HCEC 1CT (cell line): ENCODE data around the gene NDE1.
"Not testable (repeated sequence)": the region's sequence is repeated elsewhere in the genome, so short reads cannot be mapped to it uniquely, and the experiment has no call there.

Experiments
- DNase-seq: peaks from one replicate; pipeline ENCODE4 v3.0.0-alpha.2; 2017

NDE1 gene

DNA sequence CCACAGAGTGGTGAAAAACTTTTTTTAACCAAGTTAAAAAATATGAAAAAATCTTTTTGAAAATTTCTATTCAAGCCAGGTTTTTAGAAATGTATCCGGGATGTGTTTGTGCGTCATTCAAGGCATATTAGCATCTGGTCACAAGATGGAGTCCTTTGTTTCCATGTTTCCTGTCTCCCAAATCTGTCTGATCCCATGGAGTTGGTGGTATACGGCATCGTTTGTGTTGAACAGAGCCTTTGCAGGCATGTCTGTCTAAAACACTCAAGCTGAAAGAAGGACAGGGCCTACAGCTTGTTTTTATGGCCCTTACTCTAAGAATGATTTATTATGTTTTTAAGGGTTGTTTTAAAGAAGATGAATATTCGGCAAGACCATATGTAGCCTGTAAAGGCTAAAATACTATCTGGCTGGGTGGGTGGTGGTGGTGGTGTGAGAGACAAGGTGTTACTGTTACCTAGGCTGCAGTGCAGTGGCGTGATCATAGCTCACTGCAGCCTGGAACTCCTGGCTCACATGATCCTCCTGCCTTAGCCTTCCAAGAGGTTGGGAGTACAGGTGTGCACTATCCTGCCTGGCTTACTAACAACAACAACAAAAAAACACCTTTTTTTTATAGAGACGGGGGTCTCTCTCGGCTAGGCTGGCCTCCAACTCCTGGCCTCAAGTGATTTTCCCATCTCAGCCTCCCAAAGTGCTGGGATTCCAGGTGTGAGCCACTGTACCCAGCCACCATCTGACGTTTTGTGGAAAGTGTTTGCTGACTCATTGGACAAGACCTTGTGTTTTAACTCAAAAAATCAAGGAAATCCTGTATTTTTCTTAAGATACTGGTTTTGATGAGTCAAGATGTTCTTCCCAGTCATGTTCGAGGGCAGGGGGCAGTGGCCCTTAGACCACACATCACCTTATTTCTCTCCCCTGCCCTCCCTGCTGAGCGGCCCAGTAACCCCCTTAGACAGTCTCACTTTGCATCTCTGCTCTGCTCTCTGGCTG lies 52.2 kb downstream of the NDE1 start:
- DNase-seq: peak; percentile 59

DNA sequence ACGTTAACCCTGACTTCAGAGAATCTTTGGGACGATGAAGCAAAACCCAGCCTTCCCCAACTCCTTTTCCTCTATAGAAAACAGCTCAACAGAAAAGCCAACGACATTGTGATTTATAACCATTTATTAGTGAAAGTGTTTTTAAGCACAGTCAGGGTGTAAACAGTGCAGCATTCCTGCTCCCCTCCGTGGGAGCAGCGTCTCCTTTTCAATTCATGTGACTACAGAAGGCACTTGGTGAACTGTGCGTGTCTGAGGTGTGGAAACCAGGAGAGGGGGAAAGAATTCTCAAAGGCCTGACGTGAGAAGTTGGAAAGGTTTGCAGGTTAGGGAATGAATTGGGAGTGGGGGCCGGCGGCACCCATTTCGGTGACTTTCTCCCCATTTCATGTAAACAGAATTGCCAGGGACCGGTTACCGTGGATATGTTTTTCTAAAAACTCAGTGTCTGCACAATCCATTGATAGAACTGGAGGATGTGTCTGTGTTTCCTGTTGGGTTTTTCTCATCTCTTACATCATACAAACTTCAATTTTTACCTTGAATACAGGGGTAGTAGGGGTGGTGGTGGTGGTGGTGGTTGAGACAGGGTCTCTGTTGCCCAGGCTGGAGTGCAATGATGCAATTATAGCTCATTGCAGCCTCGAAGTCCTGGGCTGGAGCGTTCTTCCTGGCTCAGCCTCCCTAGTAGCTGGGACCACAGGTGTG lies 53.1 kb downstream of the NDE1 start:
- DNase-seq: no peak

DNA sequence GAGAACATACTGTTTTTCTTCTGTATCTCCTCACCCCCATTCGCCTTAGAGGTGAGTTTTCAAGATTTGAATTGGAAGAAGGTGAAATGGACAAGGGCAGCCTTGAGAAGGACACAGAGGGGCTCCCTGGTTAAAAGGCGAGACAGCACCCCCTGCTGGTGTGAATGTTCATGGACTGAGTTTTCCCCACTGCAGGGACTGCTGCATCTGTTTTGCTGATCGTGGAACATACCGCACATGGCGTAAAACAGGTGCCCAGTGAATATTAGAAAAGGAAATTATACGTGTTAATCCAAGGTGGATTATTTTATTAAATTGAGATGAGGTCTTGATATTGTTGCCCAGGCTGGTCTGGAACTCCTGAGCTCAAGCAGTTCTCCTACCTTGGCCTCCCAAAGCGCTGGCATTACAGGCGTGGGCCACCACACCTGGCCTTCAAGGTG lies 54.5 kb downstream of the NDE1 start:
- peak; percentile 57 for DNase-seq

DNA sequence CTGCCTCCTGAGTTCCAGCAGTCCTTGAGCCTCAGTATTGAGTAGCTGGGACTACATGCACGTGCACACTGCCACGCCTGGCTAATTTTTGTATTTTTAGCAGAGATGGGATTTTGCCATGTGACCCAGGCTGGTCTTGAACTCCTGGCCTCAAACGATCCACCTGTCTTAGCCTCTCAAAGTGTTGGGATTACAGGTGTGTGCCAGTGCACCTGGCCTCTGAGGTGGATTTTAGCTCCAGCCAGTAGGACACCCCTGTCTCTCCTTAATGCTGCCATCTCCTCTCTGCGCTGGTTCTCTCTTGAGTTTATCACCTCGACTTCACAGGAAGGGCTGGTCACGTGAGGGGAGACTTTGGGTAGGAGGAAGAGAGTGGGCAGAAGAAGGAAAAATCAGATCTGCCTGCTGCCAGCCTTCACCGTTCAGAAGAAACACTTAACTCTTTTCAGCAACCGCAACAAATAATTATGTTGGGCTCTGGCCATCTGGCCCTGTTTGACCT lies 55.1 kb downstream of the NDE1 start:
- no peak for DNase-seq

DNA sequence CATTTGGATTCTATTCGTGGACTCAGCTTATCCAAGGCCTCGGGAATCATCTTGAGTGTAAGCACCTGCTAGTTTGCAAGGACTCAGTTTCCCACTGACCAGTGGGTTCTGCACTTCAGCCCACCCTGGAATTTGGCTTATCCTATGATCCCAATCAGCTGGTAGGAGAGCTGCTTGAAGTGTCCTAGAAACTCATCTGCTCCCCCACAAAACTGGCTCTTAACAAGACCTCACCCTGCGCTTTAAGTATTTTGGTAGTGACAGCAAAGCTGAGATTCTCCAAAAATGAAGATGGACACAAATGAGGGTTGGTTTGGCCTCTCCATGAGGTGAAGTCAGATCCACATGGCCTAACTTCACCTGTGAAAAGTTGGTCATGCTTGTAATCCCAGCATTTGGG lies 57.3 kb downstream of the NDE1 start:
- no peak for DNase-seq

DNA sequence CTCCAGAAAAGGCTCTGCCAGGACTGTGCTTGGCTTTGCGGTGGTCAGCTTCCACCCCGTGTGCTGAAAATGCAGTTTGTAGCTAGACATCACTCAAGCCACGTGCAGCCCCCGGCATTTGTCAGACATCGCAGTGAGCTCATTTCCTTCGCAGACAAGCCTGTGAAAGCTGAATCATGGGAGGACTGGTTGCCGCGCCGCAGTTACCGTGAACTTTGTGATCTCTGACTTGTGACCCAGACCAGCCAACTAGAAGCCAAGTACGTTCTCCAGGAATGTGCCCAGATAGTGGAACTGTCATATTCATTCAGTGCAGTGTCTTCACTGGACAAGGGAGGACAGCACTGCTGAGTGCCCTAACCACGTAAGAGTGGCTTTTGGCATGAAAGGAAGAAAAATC lies 58.1 kb downstream of the NDE1 start:
- no peak for DNase-seq

DNA sequence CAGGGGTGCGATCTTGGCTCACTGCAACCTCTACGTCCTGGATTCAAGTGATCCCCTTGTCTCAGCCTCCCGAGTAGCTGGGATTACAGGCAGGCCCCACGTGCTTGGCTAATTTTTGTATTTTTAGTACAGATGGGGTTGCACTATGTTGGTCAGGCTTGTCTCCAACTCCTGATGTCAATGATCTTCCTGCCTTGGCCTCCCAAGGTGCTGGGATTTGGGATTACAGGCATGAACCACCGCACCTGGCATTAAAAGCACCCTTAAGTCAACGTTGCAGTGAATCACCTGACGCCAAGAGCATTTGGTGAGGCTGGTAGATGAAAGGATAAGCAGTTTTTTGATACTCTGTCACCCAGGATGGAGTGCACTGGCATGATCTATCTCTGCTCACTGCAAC lies 59.0 kb downstream of the NDE1 start:
- DNase-seq: no peak

DNA sequence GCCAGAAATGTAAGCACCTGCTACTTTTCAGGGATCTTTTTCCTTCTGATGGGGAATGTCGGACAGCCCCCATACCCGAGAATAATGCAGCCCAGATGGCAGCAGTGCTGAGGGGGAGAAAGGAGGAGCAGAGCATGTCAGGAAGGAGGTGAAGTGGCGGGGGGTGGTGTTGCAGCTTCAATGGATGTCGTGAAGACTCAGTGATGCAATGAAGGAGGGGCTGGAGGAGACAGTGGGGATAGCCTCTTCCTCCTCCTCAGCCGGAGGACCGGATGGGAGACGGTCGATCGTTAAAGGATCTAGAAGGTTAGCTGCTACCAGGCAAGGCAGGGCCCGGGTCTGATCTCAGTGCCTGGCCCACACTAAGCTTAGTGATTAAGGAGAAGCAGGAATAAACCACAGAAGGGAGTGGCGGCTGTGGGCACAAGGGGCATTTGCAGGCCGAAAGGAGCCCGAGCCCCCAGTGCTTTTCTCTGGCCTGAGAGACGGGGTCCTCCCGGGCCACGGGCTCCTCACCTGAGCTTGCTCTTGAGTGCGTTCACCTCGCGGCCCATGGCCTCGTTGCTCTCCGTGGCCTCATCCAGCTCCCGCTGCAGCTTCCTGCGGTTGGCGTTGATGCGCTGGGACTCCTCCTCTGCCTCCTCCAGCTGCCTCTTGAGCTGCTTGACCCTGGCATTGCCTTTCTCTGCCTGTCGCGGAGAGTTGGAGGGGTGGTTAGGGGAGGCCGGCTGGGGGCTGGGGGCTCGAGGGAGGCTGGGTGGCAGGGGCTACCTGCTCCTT lies 64.5 kb downstream of the NDE1 start:
- DNase-seq: no peak

DNA sequence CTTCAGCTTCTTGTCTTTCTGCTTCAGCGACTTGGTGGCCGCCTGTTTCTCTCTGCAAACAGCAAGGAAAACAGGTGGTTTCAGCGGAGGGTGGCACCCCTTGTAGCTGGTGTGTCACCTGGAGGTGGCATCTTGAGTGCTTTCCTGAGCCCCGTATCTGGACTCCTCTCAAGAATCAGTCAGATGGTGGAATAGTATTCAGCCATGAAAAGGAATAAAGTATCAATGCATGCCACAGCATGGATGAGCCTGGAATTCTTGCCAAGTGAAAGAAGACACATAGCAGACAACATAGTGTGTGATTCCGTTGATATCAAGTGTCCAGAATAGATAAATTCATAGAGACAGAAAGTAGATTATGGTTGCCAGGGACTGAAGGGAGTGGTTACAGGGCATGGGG lies 65.2 kb downstream of the NDE1 start:
- DNase-seq: no peak

DNA sequence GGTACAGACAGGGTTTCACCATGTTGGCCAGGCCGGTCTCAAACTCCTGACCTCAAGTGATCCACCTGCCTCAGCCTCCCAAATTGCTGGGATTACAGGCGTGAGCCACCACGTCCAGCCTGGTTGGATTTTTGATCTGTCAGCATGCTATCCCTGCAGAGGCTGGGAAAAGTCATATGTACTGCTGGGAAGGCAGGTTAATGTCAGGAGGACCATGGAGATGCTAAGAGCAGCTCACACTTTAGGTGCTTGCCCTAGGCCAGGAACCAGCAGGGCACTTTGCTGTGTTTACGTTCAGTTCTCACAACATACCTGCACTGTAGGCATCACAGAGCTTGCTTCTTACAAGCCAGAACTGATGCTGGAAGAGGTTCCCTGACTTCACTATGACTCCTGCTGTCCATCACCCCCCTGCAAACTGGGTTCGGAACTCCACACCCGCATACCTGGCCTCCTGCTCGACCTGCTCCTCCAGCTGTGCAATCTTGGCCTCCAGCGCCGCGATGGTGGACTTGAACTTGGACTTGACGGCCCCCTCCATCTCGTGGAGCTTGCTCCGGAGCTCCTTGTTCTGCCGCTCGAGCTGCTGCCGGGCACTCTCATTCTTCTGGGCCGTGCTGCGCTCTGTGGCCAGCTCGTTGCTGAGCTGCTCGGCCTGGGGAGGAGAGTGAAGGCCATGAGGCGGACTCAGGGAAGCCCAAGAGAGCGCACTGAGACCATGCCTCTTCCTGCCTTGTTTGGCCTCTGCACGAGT lies 66.8 kb downstream of the NDE1 start:
- no peak for DNase-seq

DNA sequence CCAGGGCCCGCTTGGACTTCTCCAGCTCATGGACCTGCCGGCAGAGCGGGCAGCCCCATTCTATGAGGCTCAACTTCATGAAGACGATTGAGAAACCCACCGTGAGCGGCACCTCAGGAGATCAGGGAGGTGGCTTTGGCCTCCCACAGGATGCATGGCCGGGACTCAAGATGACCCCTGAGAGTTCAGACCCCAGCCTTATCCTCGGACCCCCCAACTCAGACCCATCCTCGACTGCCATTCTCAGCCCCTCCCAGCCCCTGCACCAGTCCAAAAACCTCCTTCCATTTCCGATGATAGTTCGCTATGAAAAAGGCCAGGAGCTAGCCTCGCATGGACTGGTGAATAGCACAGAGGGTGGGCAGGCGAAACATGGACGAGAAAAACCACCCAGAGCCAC lies 71.0 kb downstream of the NDE1 start:
- no peak for DNase-seq

DNA sequence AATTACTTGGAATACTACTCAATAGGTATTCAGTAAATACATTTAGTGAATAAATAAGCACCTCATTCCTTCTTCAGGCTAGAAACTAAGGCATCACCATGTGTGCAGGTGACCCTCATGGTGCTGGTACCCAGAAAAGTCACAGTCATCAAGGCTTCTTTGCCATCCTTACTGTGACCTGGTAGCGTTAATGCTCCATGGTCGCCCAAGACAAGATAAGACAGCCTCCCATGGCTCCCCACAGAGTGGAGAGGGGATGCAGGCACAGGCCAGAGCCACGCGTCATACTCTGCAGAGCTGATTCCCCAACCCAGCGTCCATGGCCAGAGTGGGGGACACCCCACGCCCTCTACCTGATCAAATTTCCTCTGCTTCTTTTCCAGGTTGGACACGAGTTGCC lies 73.8 kb downstream of the NDE1 start:
- DNase-seq: no peak

DNA sequence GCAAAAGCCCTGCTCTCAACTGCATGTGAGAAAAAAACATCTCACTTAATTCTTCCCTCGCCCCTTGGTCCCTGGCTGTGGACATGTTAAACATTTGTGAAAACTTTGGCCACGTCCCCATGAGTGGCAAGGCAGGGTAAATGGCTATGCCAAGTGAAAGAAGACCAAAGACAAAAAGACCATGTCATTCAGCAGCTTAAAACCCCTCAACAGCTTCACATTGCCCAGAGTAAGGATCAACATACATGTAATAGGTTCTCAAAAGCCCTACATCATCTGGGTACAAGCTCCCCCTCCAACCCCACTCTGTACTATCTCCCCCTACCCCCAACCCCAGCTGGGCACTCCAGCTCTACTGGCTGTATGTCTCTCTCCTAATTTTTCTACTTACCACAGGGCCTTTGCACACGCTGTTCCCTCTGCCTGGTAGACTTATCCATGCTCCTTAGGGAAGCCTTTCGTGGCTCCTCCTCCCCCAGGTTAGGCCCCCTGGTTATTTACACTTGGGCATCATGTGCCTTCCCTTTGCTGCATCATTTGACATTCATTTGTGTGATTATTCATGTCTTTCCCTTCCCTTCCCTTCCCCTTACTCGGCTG lies 75.7 kb downstream of the NDE1 start:
- no peak for DNase-seq

DNA sequence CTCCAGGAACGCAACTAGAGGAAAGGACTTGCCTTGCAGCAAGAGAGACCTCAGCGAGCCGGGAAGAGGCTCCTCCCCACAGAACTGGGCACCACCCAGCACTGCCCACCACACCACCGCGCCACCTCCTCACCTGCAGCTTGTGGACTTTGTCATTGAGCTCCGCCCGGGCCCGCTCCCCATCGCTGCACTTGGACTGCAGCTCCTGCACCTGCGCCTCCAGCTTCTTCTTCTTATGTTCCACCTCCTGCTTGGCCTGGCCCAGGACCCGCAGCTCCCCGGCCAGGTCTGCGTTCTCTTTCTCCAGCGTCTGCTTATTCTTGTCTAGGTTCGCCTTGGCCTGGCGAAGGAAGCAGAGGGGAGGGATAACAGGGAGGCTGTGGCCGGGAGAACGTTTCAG lies 76.7 kb downstream of the NDE1 start:
- DNase-seq: no peak

DNA sequence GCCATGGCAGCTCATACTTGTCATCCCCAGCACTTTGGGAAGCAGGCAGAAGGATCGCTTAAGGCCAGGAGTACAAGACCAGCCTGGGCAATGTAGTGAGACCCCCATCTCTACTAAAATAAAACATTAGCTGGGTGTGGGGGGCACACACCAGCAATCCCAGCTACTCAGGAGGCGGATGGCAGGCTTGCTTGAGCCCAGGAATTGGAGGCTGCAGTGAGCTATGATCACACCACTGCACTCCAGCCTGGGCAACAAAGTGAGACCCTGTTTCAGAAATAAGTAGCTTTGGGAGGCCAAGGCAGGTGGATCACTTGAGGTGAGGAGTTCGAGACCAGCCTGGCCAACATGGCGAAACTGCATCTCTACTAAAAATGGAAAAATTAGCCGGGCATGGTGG lies 77.7 kb downstream of the NDE1 start:
- DNase-seq: not testable (repeated sequence)

DNA sequence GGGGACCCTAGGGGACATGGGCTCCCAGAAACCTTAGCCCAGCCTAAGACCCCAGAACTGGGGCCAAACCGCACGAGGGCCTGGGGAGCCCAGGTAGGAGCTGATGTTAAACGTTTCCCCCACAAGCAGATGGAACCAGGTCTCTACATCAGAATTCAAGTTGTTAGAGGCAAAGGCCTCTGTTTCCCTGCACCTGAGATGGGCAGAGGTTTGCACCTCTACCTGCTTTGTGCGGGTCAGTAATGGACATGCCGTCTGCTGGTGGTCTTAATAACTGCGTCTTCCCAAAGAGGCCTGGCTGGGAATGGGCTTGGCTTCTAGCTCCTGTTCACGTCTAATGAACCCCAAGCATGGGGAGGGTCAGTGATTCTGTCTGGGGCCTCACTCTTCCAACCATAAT lies 79.1 kb downstream of the NDE1 start:
- DNase-seq: no peak

DNA sequence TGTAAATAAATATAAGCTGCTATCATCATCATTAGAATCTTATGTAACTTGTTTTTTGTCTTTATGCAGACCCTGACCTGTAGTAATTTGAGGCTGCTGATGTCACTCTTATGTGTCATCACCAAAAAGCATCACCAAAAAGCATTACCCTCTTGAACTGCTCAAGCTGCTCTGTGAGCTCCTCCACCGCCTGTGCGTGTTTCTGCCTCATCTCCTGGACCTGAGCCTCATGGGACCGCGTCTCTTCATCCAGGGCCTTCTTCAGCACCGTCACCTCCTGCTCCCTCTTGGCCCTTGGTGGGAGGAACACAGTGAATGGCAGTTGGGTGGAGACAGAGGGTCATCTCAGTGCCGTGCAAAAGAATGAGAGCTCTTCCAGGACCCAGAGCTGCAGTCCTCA lies 82.4 kb downstream of the NDE1 start:
- DNase-seq: peak; percentile 32

DNA sequence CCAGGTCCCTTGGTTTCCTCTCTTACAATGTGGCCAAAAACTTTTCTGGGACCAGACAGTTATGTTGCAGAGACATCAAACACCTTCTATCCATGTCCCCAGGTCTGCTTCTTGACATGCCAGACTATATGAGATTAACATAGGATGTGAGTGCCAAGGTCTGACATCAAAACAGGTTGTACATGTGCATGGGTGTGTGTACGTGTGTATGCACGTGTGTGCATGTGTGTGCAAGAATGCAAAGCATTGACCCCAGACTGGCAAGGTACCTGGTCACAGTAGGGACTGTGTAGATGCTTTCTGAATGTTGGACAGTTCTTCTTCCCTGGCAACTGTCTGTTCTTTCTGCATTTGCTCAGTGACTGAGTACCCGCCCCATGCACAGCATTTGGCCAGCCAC lies 85.6 kb downstream of the NDE1 start:
- no peak for DNase-seq

DNA sequence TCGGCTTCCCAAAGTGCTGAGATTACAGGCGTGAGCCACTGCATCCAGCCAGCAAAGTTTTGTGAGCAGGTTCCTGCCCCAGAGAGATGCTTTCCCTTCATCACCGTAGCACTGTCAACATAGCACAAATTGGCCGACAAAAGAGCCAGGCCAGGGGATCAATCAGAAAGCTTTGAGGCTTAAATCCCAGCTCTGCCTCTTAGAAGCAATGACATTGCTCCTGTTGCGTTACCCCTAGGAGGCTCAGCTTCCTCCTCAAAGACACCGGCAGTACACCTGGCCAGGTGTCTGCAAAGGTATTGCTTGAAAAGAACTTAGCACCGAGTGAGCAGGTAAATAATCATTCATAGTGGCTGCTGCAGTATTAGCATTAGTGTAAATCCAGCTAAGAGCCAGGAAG lies 86.5 kb downstream of the NDE1 start:
- no peak for DNase-seq

DNA sequence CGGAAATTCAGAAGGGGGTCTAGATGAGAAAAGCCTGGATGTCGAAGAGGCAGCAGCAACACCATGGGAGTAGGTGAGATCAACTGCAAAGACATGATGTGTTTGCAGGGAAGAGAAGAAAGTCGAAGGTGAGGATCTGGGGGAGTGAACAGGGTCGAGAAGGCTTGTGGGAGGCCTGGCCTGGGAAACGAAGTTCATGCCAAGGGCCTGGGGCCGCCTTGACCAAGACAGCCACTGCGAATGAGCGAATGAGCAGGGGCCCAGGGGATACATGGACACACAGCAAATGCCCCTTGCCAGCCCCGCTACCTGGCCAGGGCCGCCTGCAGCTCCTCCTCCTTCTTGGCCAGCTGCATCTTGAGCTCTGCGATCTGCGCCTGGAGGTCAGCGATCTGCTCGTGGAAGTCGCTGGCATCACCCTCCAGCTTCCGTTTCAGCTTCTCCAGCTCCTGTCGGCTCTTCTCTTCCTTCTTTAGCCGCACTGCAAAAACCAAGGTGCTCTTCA lies 87.1 kb downstream of the NDE1 start:
- DNase-seq: no peak

DNA sequence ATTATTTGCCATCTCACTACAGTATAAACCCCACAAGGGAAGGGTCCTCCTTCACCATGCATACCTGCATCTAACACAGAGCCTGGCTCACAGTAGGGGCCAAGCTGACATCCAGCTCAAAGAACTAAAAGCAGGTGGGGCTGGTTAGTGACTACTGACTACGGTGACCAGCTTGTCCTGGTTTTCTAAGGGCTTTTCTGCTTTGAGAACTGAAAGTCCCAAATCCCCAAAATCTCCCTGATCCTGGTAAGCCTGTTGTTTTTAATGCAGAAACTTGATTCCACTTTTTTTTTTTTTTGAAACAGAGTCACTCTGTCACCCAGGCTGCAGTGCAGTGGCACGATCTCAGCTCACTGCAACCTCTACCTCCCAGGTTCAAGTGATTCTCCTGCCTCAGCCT lies 89.4 kb downstream of the NDE1 start:
- DNase-seq: no peak

DNA sequence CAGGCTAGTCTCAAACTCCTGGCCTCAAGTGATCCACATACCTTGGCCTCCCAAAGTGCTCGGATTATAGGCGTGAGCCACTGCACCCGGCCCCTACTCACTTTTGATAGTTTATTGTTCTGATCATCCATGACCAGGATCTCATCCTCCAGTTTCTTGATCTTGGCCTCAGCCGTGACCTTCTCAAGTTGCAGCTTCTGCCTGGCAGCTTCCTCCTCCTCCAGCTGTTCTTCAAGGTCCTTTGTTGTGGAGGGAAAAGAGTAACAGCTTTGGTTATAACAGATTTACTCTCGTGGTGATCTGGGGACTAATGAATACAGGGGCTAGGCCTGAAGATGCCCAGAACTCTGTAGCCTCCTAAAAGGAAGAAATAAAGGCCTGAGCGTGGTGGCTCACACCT lies 89.9 kb downstream of the NDE1 start:
- no peak for DNase-seq
